Neural progenitor cell (in vitro differentiated cells): ENCODE data around the gene TNPO2. TPM values are rescaled to one million over a fixed set of nuclear protein-coding genes. Genes with fewer than 3 reads are reported as not detected.

Experiments used
- DNase-seq: peaks from one replicate; pipeline ENCODE4 v3.0.0-alpha.2; 2016; ENCODE audit warnings: low spot score
- H2AFZ ChIP-seq: fragments of 200-600 bp; sonication (generic); replicated peaks from 2 replicates; pipeline ENCODE4 v1.6.1; 2016; ENCODE audit warnings: antibody characterized with exemption
- H3F3A ChIP-seq: fragments of 200-600 bp; sonication (generic); 2 replicates; pipeline ENCODE4 v1.6.1; 2016; ENCODE audit warnings: antibody characterized with exemption, low read depth
- H3K27ac ChIP-seq: fragments of 200-600 bp; sonication (generic); 2 replicates; pipeline ENCODE4 v1.5.1; 2016; ENCODE audit warnings: mild to moderate bottlenecking
- H3K27me3 ChIP-seq: fragments of 200-600 bp; sonication (generic); 2 replicates; pipeline ENCODE4 v1.6.1; 2016; ENCODE audit warnings: mild to moderate bottlenecking, moderate library complexity
- H3K36me3 ChIP-seq: fragments of 200-600 bp; sonication (generic); 2 replicates; pipeline ENCODE4 v1.5.1; 2016
- H3K4me1 ChIP-seq: fragments of 200-600 bp; sonication (generic); 2 replicates; pipeline ENCODE4 v1.6.1; 2016; ENCODE audit warnings: mixed run types
- H3K4me2 ChIP-seq: fragments of 200-600 bp; sonication (generic); 2 replicates; pipeline ENCODE4 v1.6.1; 2016
- H3K4me3 ChIP-seq: fragments of 200-600 bp; sonication (generic); 2 replicates; pipeline ENCODE4 v1.5.1; 2016
- H3K79me2 ChIP-seq: fragments of 200-600 bp; sonication (generic); 2 replicates; pipeline ENCODE4 v1.6.1; 2016; ENCODE audit warnings: low read depth
- H3K9ac ChIP-seq: fragments of 200-600 bp; sonication (generic); 2 replicates; pipeline ENCODE4 v1.6.1; 2016
- H3K9me3 ChIP-seq: fragments of 200-600 bp; sonication (generic); 2 replicates; pipeline ENCODE4 v1.5.1; 2016; ENCODE audit warnings: low read depth
- H4K20me1 ChIP-seq: fragments of 200-600 bp; sonication (generic); 2 replicates; pipeline ENCODE4 v1.6.1; 2016; ENCODE audit warnings: low read depth
- H3K27ac Mint-ChIP-seq: 3 replicates; pipeline ENCODE4 v1.8.0; 2021; ENCODE audit warnings: mixed read lengths
- H3K27me3 Mint-ChIP-seq: 2 replicates; pipeline ENCODE4 v1.8.0; 2022; ENCODE audit warnings: low read depth, mild to moderate bottlenecking, inconsistent platforms, moderate library complexity, mixed read lengths; ENCODE audit not compliant: insufficient read depth
- H3K36me3 Mint-ChIP-seq: 3 replicates; pipeline ENCODE4 v1.8.0; 2021; ENCODE audit warnings: mixed read lengths
- H3K4me1 Mint-ChIP-seq: 3 replicates; pipeline ENCODE4 v1.8.0; 2021; ENCODE audit warnings: mixed read lengths
- H3K4me3 Mint-ChIP-seq: 3 replicates; pipeline ENCODE4 v1.8.0; 2021; ENCODE audit warnings: mild to moderate bottlenecking, moderate library complexity, mixed read lengths
- H3K9me3 Mint-ChIP-seq: 3 replicates; pipeline ENCODE4 v1.8.0; 2020; ENCODE audit warnings: mixed read lengths
- EZH2 ChIP-seq: fragments of 200-600 bp; sonication (generic); IDR thresholded peaks from 2 replicates; pipeline ENCODE4 v1.6.1; 2017; ENCODE audit warnings: antibody characterized with exemption, mild to moderate bottlenecking, moderate library complexity
- EZH2phosphoT487 ChIP-seq: fragments of 200-600 bp; sonication (generic); IDR thresholded peaks from 2 replicates; pipeline ENCODE4 v1.6.1; 2017; ENCODE audit warnings: antibody characterized with exemption
- total RNA-seq: library from RNA; depleted of rRNA; stranded (reverse); fragments of >200 nt; gene quantifications from 2 replicates; pipeline ENCODE4 v1.2.3, GENCODE V29; 2015; ENCODE audit warnings: low replicate concordance
- TF ChIP-seq, protein P1 (sequence below): fragments of 200-600 bp; sonication (generic); IDR thresholded peaks from 2 replicates; pipeline ENCODE4 v1.5.1; 2017; ENCODE audit warnings: antibody characterized with exemption, mild to moderate bottlenecking

The TNPO2 gene
- total RNA-seq, 1 donor from 2014 or later: 58.1 TPM

DNA sequence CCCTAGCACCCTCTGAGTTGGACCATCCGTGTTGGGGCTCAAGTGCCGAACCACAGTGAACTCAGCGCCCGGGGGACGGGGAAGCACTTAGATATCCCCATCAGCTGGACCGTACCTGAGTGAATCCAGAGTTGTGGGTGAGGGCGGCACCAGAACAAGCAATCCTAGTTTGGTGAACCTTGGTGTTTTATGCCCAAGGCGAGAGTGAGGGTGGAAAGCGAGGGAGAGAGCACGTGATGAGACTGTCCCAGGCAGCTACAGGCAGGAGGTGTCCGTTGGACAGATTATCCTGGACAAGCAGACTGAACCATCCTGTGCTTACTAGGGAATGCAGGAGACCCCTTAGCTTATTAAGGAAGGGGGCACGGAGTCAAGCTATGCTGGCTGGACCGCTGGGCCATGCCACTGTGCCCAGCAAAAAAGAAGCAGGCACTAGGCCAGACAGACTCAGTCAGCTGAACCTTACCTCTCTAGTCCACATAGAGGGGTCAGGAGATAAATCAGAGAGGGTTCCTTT lies 14.2 kb upstream of the TNPO2 start:
- no peak for DNase-seq
- Histone ChIP-seq H3K4me2 (peak overlapping the region; percentile 100), H3K4me3 (peak overlapping the region; percentile 83), H3K4me1 (peaks cover 16% of the 10 kb centered on the region), H3K27ac (no peak overlapping the region), H4K20me1 (peaks cover 12% of the 10 kb centered on the region), H3K36me3 (no peaks in the 10 kb centered on the region), H3K9ac (peak overlapping the region; percentile 95), H3K9me3 (no peaks in the 10 kb centered on the region), H3F3A (peaks cover 19% of the 10 kb centered on the region), H2AFZ (peak overlapping the region; percentile 96), H3K27me3 (no peaks in the 10 kb centered on the region), H3K79me2 (peaks cover 31% of the 10 kb centered on the region)
- peaks cover 25% of the 10 kb centered on the region for H3K4me1 Mint-ChIP-seq
- H3K27ac Mint-ChIP-seq: peak overlapping the region; percentile 76
- TF ChIP-seq EZH2 (no peak), EZH2phosphoT487 (no peak)
- TF ChIP-seq, protein P1, sequence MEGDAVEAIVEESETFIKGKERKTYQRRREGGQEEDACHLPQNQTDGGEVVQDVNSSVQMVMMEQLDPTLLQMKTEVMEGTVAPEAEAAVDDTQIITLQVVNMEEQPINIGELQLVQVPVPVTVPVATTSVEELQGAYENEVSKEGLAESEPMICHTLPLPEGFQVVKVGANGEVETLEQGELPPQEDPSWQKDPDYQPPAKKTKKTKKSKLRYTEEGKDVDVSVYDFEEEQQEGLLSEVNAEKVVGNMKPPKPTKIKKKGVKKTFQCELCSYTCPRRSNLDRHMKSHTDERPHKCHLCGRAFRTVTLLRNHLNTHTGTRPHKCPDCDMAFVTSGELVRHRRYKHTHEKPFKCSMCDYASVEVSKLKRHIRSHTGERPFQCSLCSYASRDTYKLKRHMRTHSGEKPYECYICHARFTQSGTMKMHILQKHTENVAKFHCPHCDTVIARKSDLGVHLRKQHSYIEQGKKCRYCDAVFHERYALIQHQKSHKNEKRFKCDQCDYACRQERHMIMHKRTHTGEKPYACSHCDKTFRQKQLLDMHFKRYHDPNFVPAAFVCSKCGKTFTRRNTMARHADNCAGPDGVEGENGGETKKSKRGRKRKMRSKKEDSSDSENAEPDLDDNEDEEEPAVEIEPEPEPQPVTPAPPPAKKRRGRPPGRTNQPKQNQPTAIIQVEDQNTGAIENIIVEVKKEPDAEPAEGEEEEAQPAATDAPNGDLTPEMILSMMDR: no peak
- H3K27me3 Mint-ChIP-seq: peaks cover 8% of the 10 kb centered on the region
- H3K4me3 Mint-ChIP-seq: peak overlapping the region; percentile 100
- H3K9me3 Mint-ChIP-seq: no peaks in the 10 kb centered on the region
- peaks cover 8% of the 10 kb centered on the region for H3K36me3 Mint-ChIP-seq

DNA sequence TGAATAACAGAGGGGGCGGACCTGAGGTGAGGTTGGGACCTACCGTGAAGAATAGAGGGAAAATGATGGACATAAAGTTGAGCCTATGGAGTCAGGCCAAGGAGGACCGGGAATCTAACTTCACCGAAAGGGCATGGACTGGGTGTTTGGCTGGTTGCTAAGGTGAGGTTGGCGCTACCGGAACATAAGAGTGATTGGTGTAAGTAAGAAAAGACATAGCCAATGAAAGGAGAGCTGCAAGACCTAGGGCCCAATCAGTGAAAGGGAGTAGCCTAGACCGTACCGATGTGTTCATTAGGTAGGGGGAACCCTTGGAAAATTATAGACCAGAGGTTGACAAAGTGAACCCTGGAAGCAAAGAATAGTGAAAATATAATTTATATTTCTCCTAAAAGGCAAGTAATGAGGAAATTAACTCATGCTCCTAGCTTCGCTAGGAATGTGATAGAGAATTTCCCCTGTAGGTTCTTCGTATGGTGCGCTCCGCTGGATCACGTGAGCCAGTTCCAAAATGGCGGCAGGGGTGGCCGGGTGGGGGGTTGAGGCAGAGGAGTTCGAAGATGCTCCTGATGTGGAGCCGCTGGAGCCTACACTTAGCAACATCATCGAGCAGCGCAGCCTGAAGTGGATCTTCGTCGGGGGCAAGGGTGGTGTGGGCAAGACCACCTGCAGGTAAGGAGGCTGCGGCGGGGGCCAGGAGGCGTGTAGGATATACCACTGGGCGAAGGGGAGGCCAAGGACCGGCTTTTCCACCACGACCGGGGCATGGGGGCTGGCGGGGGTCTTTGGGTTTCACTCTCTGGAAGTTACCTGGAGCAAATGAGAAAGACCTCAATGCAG lies 13.5 kb upstream of the TNPO2 start, which contains the start of gene GET3:
TSS of gene GET3 (plus strand) at position 503 of the 840 bp plus-strand sequence. CDS start at position 512, 9 bp downstream.
- H3K4me3 ChIP-seq: peak within 1 kb of the TSS; percentile 83
- peaks cover 37% of the 10 kb centered on the region for H3K79me2 ChIP-seq
- no peaks in the 10 kb centered on the region for H3K9me3 Mint-ChIP-seq
- H3K4me1 ChIP-seq: peaks cover 23% of the 10 kb centered on the region
- peak within 1 kb of the TSS; percentile 100 for H3K4me3 Mint-ChIP-seq
- peak within 1 kb of the TSS; percentile 99 for H3K27ac ChIP-seq
- peaks cover 21% of the 10 kb centered on the region for H3F3A ChIP-seq
- H4K20me1 ChIP-seq: peaks cover 19% of the 10 kb centered on the region
- peak within 1 kb of the TSS; percentile 96 for H2AFZ ChIP-seq
- H3K27ac Mint-ChIP-seq: peak within 1 kb of the TSS; percentile 99
- no peaks in the 10 kb centered on the region for H3K9me3 ChIP-seq
- H3K36me3 Mint-ChIP-seq: peaks cover 10% of the 10 kb centered on the region
- peak within 1 kb of the TSS; percentile 95 for H3K9ac ChIP-seq
- H3K27me3 ChIP-seq: no peaks in the 10 kb centered on the region
- DNase-seq: peak; percentile 98
- H3K4me1 Mint-ChIP-seq: peaks cover 30% of the 10 kb centered on the region
- TF ChIP-seq, protein P1: no peak
- TF ChIP-seq EZH2phosphoT487 (no peak), EZH2 (no peak)
- no peaks in the 10 kb centered on the region for H3K36me3 ChIP-seq
- peak within 1 kb of the TSS; percentile 100 for H3K4me2 ChIP-seq
- peaks cover 8% of the 10 kb centered on the region for H3K27me3 Mint-ChIP-seq

DNA sequence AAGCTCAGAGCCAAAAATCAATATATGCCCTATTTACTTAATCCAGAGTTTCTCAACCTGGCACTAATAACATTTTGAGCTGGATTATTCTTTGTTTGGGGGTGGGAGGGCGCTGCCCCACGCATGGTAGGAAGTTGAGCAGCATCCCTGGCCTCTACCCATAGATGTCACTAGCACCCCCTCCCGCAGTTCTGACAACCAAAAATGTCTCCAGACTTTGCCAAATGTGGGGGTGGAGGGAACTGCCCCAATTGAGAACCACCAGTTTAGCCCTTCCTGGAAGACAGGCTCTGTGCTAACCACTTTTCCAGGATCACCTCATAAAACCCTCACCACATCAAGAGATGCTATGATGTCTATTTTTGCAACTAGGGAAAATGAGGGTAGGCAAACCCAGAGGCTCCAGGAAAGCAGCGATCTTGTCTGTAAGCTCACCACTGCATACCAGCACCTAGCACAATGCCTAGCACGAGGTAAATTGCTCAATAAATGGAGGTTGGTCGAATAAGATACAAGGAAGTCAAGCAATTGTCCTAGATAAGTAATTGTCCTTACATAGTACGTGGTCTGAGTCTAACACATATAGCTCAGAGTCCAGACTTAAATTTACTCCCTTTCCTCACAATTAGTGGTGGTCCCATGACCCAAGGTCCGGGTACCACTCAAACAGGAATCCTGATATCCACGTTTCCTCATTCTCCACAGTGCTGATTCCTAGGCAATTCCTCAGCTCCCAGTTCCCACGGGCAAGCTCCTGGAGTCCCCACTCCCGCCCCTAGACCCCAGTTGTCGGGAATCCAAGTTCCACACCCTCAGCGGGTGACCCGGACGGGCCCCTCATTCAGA lies 9.9 kb upstream of the TNPO2 start:
- Mint-ChIP-seq H3K4me3 (peak overlapping the region; percentile 95), H3K27ac (peak overlapping the region; percentile 96), H3K4me1 (peaks cover 33% of the 10 kb centered on the region), H3K9me3 (no peaks in the 10 kb centered on the region), H3K36me3 (peaks cover 14% of the 10 kb centered on the region), H3K27me3 (peaks cover 7% of the 10 kb centered on the region)
- H4K20me1 ChIP-seq: peaks cover 34% of the 10 kb centered on the region
- peaks cover 39% of the 10 kb centered on the region for H3F3A ChIP-seq
- H2AFZ ChIP-seq: no peak overlapping the region
- H3K4me3 ChIP-seq: peak overlapping the region; percentile 93
- H3K79me2 ChIP-seq: peaks cover 57% of the 10 kb centered on the region
- H3K27me3 ChIP-seq: no peaks in the 10 kb centered on the region
- no peaks in the 10 kb centered on the region for H3K36me3 ChIP-seq
- peaks cover 23% of the 10 kb centered on the region for H3K4me1 ChIP-seq
- no peaks in the 10 kb centered on the region for H3K9me3 ChIP-seq
- TF ChIP-seq, protein P1: peak; percentile 50
- TF ChIP-seq EZH2phosphoT487: no peak
- peak; percentile 8 for TF ChIP-seq EZH2
- H3K27ac ChIP-seq: peak overlapping the region; percentile 74
- peak; percentile 52 for DNase-seq
- peak overlapping the region; percentile 96 for H3K4me2 ChIP-seq
- peak overlapping the region; percentile 97 for H3K9ac ChIP-seq
